Measurements from ENCODE around the gene CHMP4B. TPM values are rescaled to one million over a fixed set of nuclear protein-coding genes. Genes with fewer than 3 reads are reported as not detected.

Gene CHMP4B
- total RNA-seq, 1 experiment from 2014 or later, result 72.5 TPM

DNA sequence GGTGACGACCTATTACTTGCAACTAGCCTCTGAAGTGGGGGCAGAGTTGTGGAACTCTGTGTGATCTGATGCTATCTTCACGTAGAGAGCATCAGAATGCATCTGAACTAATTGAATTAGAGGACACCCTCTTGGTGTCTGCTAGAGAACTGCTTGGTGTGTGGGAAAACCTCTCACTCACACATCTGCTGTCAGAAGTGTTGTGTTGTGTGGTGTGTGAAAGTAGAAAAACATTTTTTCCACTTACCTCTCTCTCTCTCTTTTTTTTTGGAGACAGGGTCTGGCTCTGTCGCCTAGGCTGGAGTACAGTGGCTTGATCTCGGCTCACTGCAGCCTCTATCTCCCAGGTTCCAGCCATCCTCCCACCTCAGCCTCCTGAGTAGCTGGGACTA is 90.0 kb downstream of the CHMP4B start:
- Mint-ChIP-seq H3K27ac (no peak overlapping the region), H3K27me3 (ENCODE audit: low read depth) (no peaks in the 10 kb centered on the region; the same call in 1 of the 2 replicates), H3K4me1 (no peaks in the 10 kb centered on the region), H3K4me3 (no peak overlapping the region), H3K9me3 (peaks cover 3% of the 10 kb centered on the region; the same call in 1 of the 2 replicates), H3K36me3 (no peaks in the 10 kb centered on the region)
- DNase-seq (ENCODE audit: low spot score) (no peak), ATAC-seq (no peak)
- ChIA-PET POLR2A (no interaction called here), CTCF (interaction anchor here (0.6 to 1.9 kb wide), 4 partner anchors 12 to 207 kb away, joined by 4 to 8 read pairs (median 6); no protein-coding TSS in a partner anchor)
- TF ChIP-seq ZNF512 (CRISPR knock-in tag; IDR thresholded peaks at IDR 0.05; ENCODE audit: borderline replicate concordance) (no peak), ATF2 (CRISPR knock-in tag; IDR thresholded peaks at IDR 0.05; ENCODE audit: borderline replicate concordance, low read depth) (no peak), AR (CRISPR knock-in tag; IDR thresholded peaks at IDR 0.05) (no peak), ATF1 (CRISPR knock-in tag; IDR thresholded peaks at IDR 0.05) (no peak)

DNA sequence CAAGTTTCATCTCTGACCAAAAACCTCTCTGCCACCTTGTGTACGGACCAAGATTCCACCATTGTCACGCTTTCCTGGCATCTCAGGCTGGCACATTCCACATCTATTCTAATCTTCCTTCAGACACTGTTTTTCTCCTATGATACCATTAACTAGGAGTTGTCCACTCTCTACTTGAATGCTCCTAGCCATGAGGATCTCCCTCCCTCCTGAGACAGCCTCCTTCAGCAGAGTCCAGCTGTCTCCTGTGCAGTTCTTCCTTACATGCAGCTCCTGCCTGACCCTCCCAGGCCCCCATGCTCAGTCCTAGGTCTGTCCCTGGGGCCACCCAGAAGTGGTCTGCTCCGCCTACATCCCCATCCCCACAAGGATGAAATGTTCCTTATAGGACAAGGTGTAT is 90.9 kb downstream of the CHMP4B start:
- Mint-ChIP-seq H3K36me3 (no peaks in the 10 kb centered on the region), H3K27me3 (ENCODE audit: low read depth) (no peaks in the 10 kb centered on the region; the same call in 1 of the 2 replicates), H3K9me3 (peaks cover 3% of the 10 kb centered on the region; the same call in 1 of the 2 replicates), H3K4me3 (no peak overlapping the region), H3K4me1 (no peaks in the 10 kb centered on the region), H3K27ac (no peak overlapping the region)
- DNase-seq (ENCODE audit: low spot score) (no peak), ATAC-seq (no peak)
- ChIA-PET POLR2A (no interaction called here), CTCF (interaction anchor here (0.7 kb wide), 1 partner anchor 215 kb away, joined by 5 read pairs; no protein-coding TSS in a partner anchor)
- TF ChIP-seq PRRX2 (CRISPR knock-in tag; IDR thresholded peaks at IDR 0.05) (no peak), ZNF219 (CRISPR knock-in tag; IDR thresholded peaks at IDR 0.05; ENCODE audit: borderline replicate concordance) (no peak), RELA (CRISPR knock-in tag; IDR thresholded peaks at IDR 0.05; ENCODE audit: borderline replicate concordance) (no peak), GRHL2 (CRISPR knock-in tag; IDR thresholded peaks at IDR 0.05; ENCODE audit: insufficient replicate concordance, severe bottlenecking) (no peak), ATF1 (CRISPR knock-in tag; IDR thresholded peaks at IDR 0.05) (no peak), SMAD3 (CRISPR knock-in tag; IDR thresholded peaks at IDR 0.05; ENCODE audit: borderline replicate concordance) (no peak), MAX (CRISPR knock-in tag; IDR thresholded peaks at IDR 0.05) (no peak), FOXJ3 (CRISPR knock-in tag; IDR thresholded peaks at IDR 0.05; ENCODE audit: borderline replicate concordance) (no peak), TCF7 (CRISPR knock-in tag; IDR thresholded peaks at IDR 0.05; ENCODE audit: low read depth) (no peak)
- TF ChIP-seq, protein P1, sequence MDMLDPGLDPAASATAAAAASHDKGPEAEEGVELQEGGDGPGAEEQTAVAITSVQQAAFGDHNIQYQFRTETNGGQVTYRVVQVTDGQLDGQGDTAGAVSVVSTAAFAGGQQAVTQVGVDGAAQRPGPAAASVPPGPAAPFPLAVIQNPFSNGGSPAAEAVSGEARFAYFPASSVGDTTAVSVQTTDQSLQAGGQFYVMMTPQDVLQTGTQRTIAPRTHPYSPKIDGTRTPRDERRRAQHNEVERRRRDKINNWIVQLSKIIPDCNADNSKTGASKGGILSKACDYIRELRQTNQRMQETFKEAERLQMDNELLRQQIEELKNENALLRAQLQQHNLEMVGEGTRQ (CRISPR knock-in tag; IDR thresholded peaks at IDR 0.05), result no peak

Other genes with a start within 250 kb of the CHMP4B start
- gene C20orf144, start 149.0 kb upstream of the CHMP4B start, total RNA-seq (2021), result 0.09 to 0.21 TPM (median 0.14 TPM) in 3 replicates
- gene ACTL10, start 144.4 kb upstream of the CHMP4B start, total RNA-seq (2021), result 1.3 to 1.9 TPM (median 1.5 TPM) in 3 replicates
- gene NECAB3, start 136.9 kb upstream of the CHMP4B start, total RNA-seq (2021), result 29.3 to 38.0 TPM (median 29.7 TPM) in 3 replicates
- 34.2 to 44.2 TPM (median 34.5 TPM) in 3 replicates for gene E2F1, start 125.0 kb upstream of the CHMP4B start, total RNA-seq (2021)
- gene PXMP4, start 91.0 kb upstream of the CHMP4B start, total RNA-seq (2021), result 3.3 to 6.0 TPM (median 5.8 TPM) in 3 replicates
- gene ZNF341, start 79.4 kb upstream of the CHMP4B start, total RNA-seq (2021), result 7.8 to 9.6 TPM (median 8.0 TPM) in 3 replicates
- 157 to 164 TPM (median 157 TPM) in 3 replicates for gene RALY, start 182.6 kb downstream of the CHMP4B start, total RNA-seq (2021)